ENCODE results near the gene CPEB4. TPM values are rescaled to one million over a fixed set of nuclear protein-coding genes. Genes with fewer than 3 reads are reported as not detected.
A peak's percentile ranks its signal among the peaks of the same experiment; 100 is the strongest.

CPEB4 gene
- total and polyA plus RNA-seq, 7 donors = 30.4 to 262 (median 95.0) TPM

GRCh38 chr5:173869316-173869715 is 18.8 kb upstream of the CPEB4 start:
- intact Hi-C loops (cut with DNase I) = no loop called here

DNA sequence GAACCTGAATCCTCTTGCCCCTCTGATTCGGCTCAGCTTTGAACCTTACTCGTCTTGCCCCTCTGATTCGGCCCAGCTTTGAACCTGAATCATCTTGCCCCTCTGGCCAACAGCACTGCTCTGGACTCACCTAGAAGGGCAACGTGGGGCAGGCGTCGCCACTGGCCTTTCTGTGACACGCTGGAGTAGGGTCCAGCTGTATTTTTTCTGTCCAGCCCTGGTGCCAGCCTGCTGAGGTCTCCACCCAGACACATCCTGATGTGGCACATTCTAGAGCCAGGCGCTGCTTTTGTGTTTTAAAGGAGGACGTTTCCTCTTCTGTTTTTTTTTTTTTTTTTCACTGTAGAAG is 15.2 kb upstream of the CPEB4 start:
- no peak for DNase-seq
- H3K9me3 ChIP-seq = no peaks in the 10 kb centered on the region
- WGBS, 3 donors = 82 to 84% (median 84%) methylated on average over 9 of the region's 9 CpGs
- TF ChIP-seq, protein P1, sequence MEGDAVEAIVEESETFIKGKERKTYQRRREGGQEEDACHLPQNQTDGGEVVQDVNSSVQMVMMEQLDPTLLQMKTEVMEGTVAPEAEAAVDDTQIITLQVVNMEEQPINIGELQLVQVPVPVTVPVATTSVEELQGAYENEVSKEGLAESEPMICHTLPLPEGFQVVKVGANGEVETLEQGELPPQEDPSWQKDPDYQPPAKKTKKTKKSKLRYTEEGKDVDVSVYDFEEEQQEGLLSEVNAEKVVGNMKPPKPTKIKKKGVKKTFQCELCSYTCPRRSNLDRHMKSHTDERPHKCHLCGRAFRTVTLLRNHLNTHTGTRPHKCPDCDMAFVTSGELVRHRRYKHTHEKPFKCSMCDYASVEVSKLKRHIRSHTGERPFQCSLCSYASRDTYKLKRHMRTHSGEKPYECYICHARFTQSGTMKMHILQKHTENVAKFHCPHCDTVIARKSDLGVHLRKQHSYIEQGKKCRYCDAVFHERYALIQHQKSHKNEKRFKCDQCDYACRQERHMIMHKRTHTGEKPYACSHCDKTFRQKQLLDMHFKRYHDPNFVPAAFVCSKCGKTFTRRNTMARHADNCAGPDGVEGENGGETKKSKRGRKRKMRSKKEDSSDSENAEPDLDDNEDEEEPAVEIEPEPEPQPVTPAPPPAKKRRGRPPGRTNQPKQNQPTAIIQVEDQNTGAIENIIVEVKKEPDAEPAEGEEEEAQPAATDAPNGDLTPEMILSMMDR (IDR thresholded peaks at IDR 0.05) = no peak
- intact Hi-C loops (cut with DNase I) = no loop called here
- H3K4me3 ChIP-seq = no peak overlapping the region
- H3K27ac ChIP-seq = no peak overlapping the region
- no peak for ATAC-seq
- no peaks in the 10 kb centered on the region for H3K36me3 ChIP-seq (ENCODE audit: insufficient read depth in 1 of 2, low read depth in 1 of 2)
- H3K27me3 ChIP-seq (ENCODE audit: insufficient read depth in 3 of 3, low read length in 2 of 3) = no peaks in the 10 kb centered on the region
- H3K4me1 ChIP-seq = no peaks in the 10 kb centered on the region

More at GRCh38 chr5:173869316-173869715, 18.8 kb upstream of the CPEB4 start:
- Histone ChIP-seq H3K4me1 (no peaks in the 10 kb centered on the region), H3K36me3 (ENCODE audit: insufficient read depth in 1 of 2, low read depth in 1 of 2) (no peaks in the 10 kb centered on the region), H3K4me3 (no peak overlapping the region), H3K27me3 (ENCODE audit: insufficient read depth in 3 of 3, low read length in 2 of 3) (no peaks in the 10 kb centered on the region), H3K27ac (no peak overlapping the region), H3K9me3 (no peaks in the 10 kb centered on the region)
- ATAC-seq = no peak
- WGBS, 3 donors = 36 to 63% (median 45%) methylated on average over 4 of the region's 4 CpGs
- TF ChIP-seq, protein P1 (IDR thresholded peaks at IDR 0.05) = no peak
- no peak for DNase-seq

GRCh38 chr5:173873306-173873922 is 14.7 kb upstream of the CPEB4 start:
- Histone ChIP-seq H3K27me3 (ENCODE audit: insufficient read depth in 3 of 3, low read length in 2 of 3) (no peaks in the 10 kb centered on the region), H3K27ac (no peak overlapping the region), H3K36me3 (ENCODE audit: insufficient read depth in 1 of 2, low read depth in 1 of 2) (no peaks in the 10 kb centered on the region), H3K9me3 (no peaks in the 10 kb centered on the region), H3K4me3 (no peak overlapping the region), H3K4me1 (peaks cover under 1% of the 10 kb centered on the region)
- intact Hi-C loops (cut with DNase I) = no loop called here
- no peak for DNase-seq
- TF ChIP-seq, protein P1 (IDR thresholded peaks at IDR 0.05) = no peak
- ATAC-seq = no peak
- 87 to 92% (median 91%) methylated on average over 4 of the region's 4 CpGs for WGBS, 3 donors

DNA sequence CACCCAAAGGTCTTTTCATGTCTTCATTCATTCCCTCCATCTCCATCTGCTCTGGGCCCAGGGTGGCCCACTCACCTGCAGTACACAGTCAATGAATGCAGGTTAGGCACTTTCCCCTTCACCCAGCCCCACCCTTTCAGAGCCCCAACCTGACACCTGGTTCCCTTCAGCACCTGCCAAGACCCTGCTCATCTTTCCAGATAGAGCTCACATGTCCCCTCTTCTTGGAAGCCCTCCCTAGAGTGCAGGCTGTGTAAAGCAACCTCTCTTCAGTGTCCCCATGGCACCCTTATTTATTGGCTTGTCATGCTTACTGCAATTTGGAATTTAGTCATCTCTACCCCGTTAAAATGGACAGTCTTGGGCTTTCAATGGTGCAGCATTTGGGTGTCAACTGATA is 13.0 kb upstream of the CPEB4 start:
- Histone ChIP-seq H3K4me1 (peaks cover 4% of the 10 kb centered on the region), H3K9me3 (no peaks in the 10 kb centered on the region), H3K27ac (no peak overlapping the region), H3K27me3 (ENCODE audit: insufficient read depth in 3 of 3, low read length in 2 of 3) (no peaks in the 10 kb centered on the region), H3K4me3 (no peak overlapping the region), H3K36me3 (ENCODE audit: insufficient read depth in 1 of 2, low read depth in 1 of 2) (no peaks in the 10 kb centered on the region)
- ATAC-seq = peak in 2 of 4 donors; percentile 41 to 57
- intact Hi-C loops (cut with DNase I) = loop anchor here in 1 of 2 donors (5.0 kb wide), 1 partner anchor 33 kb away; no protein-coding TSS in a partner anchor
- TF ChIP-seq, protein P1 (IDR thresholded peaks at IDR 0.05) = no peak
- 22 to 43% (median 23%) methylated on average over 1 of the region's 1 CpG for WGBS, 3 donors
- DNase-seq = no peak

Data from psoas muscle (tissue), 8 donors.